ENCODE measurements around the gene B3GALNT1.
A peak's percentile ranks its signal among the peaks of the same experiment; 100 is the strongest.

DNA sequence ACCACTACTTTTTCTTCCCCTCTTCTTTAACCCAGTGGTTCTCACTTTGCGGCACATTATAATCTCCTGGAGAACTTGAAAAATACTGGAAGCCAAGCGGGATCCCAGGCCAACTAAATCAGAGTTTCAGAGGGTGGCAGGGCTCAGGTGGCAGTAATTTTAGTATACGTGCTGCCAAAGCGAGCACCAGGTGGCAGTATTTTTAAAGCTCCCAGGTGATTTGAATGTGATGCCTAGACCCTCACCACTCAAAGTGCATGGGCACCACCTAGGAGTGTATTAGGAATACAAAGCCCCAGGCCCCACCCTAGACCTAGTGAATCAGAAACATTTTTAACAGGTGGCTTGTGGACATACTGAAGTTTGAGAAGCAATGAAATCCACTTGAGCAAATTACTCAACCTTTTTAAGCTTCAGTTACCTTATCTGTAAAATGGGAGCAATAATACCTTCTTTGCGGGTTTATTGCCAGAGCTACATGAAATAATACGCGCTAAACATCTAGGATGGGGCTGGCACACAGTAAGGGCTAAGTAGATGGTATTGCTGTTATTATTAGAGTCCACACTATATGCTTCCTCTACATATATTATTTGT is 8.3 kb downstream of the B3GALNT1 start:
- TF ChIP-seq, protein P1, sequence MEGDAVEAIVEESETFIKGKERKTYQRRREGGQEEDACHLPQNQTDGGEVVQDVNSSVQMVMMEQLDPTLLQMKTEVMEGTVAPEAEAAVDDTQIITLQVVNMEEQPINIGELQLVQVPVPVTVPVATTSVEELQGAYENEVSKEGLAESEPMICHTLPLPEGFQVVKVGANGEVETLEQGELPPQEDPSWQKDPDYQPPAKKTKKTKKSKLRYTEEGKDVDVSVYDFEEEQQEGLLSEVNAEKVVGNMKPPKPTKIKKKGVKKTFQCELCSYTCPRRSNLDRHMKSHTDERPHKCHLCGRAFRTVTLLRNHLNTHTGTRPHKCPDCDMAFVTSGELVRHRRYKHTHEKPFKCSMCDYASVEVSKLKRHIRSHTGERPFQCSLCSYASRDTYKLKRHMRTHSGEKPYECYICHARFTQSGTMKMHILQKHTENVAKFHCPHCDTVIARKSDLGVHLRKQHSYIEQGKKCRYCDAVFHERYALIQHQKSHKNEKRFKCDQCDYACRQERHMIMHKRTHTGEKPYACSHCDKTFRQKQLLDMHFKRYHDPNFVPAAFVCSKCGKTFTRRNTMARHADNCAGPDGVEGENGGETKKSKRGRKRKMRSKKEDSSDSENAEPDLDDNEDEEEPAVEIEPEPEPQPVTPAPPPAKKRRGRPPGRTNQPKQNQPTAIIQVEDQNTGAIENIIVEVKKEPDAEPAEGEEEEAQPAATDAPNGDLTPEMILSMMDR (IDR thresholded peaks at IDR 0.05) = peak in 3 of 4 experiments; percentile 26 to 34 (median 33)
- no peak for TF ChIP-seq POLR2AphosphoS5 (IDR thresholded peaks at IDR 0.05)
